Stimulated activated memory B cell treated with anti-CD40 and anti-IgM and Interleukin-4, amounts not matched to agents 10 μg/mL and 1 μg/mL and 100 μg/mL, for 72 hours (primary cell): ENCODE data around the gene PACSIN2.
"Not testable (repeated sequence)": the region's sequence is repeated elsewhere in the genome, so short reads cannot be mapped to it uniquely, and the experiment has no call there.

ENCODE experiments used
- ATAC-seq: fragments of 150-1000 bp; cut with Tn5 transposase; 2 replicates; pipeline ENCODE4 v1.10.0; 2021
- H3K27ac Mint-ChIP-seq: one replicate; pipeline ENCODE4 v1.8.0; 2022; ENCODE audit warnings: mild to moderate bottlenecking, mixed read lengths
- H3K27me3 Mint-ChIP-seq: one replicate; pipeline ENCODE4 v1.8.0; 2022; ENCODE audit warnings: mixed read lengths
- H3K36me3 Mint-ChIP-seq: one replicate; pipeline ENCODE4 v1.8.0; 2022; ENCODE audit warnings: mixed read lengths
- H3K4me1 Mint-ChIP-seq: one replicate; pipeline ENCODE4 v1.8.0; 2022; ENCODE audit warnings: mixed read lengths
- H3K4me3 Mint-ChIP-seq: one replicate; pipeline ENCODE4 v1.8.0; 2022; ENCODE audit warnings: mild to moderate bottlenecking, moderate library complexity, mixed read lengths
- H3K9me3 Mint-ChIP-seq: one replicate; pipeline ENCODE4 v1.8.0; 2022; ENCODE audit warnings: mixed read lengths

PACSIN2 gene

DNA sequence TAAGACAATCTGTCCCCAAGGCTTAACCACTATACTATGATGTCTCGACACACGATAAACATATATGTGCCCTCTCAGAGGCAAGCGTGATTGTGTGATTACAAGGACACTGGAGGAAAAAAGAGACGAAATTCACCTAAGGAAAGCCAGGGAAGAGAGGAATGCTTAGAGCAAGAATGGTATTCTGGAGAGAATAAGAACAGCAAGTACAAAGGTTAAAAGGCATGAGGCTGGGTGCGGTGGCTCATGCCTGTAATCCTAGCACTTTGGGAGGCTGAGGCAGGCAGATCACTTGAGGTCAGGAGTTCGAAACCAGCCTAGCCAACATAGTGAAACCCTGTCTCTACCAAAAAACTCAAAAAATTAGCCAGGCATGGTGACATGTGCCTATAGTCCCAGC lies 61.2 kb downstream of the PACSIN2 start:
- H3K4me1 Mint-ChIP-seq: peaks cover 43% of the 10 kb centered on the region
- not testable (repeated sequence) for ATAC-seq, H3K9me3 Mint-ChIP-seq, H3K27ac Mint-ChIP-seq, H3K27me3 Mint-ChIP-seq, H3K4me3 Mint-ChIP-seq
- peaks cover 39% of the 10 kb centered on the region for H3K36me3 Mint-ChIP-seq

DNA sequence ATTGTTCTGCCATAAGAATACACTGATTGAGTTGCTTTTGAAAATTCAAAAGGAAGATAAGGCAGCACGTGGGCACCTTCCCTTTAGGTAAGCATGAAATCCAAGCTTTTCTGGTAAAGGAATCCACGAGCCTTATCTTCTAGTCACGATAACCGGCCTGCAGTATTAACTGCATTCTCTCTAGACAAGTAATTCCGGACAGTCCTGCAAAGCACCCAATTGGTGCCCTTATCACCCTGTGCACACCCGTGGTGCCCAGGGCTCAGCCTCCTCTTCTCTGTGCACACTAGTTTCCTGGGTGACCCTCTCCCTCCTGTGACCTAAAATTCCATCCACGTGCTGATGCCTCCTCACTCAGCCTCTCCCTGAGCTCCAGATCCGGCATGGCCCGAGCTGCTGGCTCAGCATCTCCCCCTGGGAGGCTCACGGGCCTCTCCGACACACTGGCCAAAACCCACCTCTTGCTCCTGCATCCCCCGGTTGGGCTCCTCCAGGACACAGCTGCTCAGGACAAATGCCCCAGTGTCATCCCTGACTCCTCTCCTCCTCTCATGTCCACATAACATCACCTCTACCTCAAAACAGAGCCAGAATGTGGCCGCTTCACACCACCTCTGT lies 63.7 kb downstream of the PACSIN2 start:
- no peaks in the 10 kb centered on the region for H3K27me3 Mint-ChIP-seq
- no peak for ATAC-seq
- peaks cover 4% of the 10 kb centered on the region for H3K9me3 Mint-ChIP-seq
- H3K36me3 Mint-ChIP-seq: peaks cover 31% of the 10 kb centered on the region
- H3K4me1 Mint-ChIP-seq: peaks cover 50% of the 10 kb centered on the region
- peak overlapping the region; percentile 3 for H3K27ac Mint-ChIP-seq
- H3K4me3 Mint-ChIP-seq: no peak overlapping the region

DNA sequence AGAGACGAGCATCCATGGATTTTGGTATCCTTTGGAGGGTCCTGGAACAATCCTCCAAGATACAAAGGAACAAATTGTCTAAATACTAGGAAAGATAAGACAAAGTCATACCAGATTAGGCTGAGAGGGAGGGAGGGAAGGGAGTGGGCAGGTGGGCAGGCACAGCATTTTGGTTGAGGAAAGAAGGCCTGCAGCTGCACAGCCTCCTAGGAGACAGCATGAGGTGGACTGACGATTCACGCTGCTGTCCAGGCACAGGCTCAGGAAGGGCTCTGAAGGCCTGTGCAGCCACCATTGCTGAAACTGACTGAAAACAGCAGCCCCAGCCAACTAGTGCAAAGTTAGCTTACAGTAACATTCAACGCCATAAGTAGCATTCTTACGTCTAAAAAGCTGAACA lies 64.7 kb downstream of the PACSIN2 start:
- Mint-ChIP-seq H3K4me3 (no peak overlapping the region), H3K27me3 (no peaks in the 10 kb centered on the region), H3K4me1 (peaks cover 59% of the 10 kb centered on the region), H3K27ac (no peak overlapping the region), H3K36me3 (peaks cover 28% of the 10 kb centered on the region), H3K9me3 (no peaks in the 10 kb centered on the region)
- no peak for ATAC-seq

DNA sequence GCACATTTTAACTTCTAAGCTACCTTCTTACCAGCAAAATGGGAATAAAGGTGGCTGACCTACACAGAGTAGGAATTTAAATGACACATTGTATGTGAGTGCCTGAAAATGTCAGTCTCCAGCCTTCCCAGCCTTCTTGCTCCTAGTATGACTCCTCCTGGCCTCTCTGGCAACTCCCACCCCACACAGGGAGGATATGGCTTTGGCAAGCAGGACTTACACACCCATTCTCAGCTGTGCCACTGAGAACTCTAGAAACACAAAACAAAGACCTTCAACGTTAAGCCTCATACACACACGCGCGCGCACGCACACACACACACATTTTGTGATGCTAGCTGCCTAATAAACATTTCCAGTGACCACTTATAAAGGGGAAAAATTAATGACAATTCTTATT lies 65.8 kb downstream of the PACSIN2 start:
- Mint-ChIP-seq H3K4me1 (peaks cover 63% of the 10 kb centered on the region), H3K27ac (no peak overlapping the region), H3K27me3 (no peaks in the 10 kb centered on the region), H3K9me3 (no peaks in the 10 kb centered on the region), H3K4me3 (no peak overlapping the region), H3K36me3 (peaks cover 25% of the 10 kb centered on the region)
- no peak for ATAC-seq

DNA sequence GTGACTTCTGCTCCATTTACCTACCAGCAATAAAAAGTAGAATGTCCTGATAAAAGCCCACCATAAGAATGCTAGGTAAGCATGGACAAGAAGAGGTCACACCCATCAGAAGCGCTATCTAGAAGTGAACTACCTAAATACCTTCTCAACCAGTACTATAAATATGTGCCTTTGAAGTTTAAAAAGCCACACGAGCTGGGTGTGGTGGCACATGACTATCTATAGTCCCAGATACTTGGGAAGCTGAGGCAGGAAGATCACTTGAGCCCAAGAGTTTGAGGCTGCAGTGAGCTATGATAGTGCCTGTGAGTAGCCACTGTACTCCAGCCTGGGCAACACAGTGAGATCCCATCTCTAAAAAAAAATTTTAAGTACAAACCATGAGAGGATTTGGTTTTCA lies 66.7 kb downstream of the PACSIN2 start:
- H3K36me3 Mint-ChIP-seq: peaks cover 21% of the 10 kb centered on the region
- H3K27ac Mint-ChIP-seq: no peak overlapping the region
- H3K4me1 Mint-ChIP-seq: peaks cover 56% of the 10 kb centered on the region
- ATAC-seq: no peak
- no peaks in the 10 kb centered on the region for H3K27me3 Mint-ChIP-seq
- H3K9me3 Mint-ChIP-seq: no peaks in the 10 kb centered on the region
- no peak overlapping the region for H3K4me3 Mint-ChIP-seq

DNA sequence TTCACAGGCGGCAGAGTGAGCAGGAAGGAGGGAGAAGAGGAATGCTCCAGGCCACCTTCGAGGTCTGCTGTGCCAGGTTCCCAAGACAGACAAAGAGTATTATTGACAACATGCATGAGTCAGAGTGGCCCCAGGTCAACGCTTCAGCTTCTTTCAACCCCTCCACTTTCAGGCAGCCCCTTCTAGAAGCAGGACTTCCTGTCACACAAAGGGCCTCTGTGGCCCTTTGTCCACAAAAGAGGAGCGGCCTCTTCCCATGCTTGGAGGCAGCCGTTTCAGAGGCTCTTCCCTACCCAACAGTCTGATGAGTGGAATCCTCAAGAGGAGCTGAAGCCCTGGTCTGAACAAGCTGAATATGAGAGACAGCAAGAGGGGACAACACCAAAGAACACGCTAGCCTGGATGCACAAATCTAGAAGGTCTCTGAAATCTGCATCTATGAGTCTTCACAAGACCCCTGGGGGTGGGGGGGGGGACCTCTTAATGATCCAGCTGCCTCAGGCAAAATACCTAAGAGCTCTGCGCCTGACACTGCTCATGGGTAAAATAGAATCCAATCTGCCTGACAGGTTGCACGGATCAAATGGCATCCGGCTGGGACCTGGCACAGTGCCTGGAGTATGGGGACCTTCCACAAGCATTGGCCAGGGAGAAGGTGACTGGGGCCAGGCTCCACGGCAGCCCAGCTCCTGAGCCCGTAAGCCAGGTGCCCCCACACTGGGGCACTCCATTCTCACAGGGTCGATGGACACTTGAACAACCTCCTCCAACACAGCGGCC lies 67.5 kb downstream of the PACSIN2 start:
- Mint-ChIP-seq H3K4me1 (peaks cover 51% of the 10 kb centered on the region), H3K9me3 (no peaks in the 10 kb centered on the region), H3K4me3 (no peak overlapping the region), H3K36me3 (peaks cover 20% of the 10 kb centered on the region), H3K27ac (no peak overlapping the region), H3K27me3 (no peaks in the 10 kb centered on the region)
- ATAC-seq: no peak

DNA sequence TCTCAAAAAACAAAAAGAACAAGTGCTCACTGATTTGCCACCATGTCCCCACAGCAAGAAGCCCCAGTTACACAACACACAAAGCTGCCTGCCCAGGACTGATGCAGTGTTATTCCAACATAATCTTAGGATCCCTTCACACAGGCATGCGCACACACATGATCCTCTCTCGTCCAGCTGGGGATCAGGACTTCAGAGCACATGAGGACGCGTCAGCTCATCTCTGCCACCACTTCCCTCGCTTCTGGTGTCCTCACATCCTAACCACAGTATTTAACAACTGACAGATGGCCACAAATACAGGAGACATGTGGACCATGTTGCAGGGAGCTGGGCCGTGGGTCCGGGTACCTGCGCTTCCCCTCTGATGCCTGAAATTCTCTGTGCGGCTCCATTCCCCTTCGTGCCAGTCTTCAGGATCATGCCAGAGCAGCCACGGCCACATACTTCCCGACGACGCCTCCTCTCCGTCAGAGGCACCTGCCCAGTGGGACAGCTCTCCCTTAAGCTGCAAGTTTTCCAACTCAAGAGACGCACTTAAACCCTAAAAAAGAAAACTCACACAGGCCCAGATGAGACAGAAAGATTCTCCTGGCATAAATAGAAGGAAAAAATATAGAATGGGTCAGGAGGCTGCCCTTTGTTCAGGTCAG lies 68.3 kb downstream of the PACSIN2 start:
- Mint-ChIP-seq H3K4me1 (peaks cover 46% of the 10 kb centered on the region), H3K4me3 (no peak overlapping the region)

DNA sequence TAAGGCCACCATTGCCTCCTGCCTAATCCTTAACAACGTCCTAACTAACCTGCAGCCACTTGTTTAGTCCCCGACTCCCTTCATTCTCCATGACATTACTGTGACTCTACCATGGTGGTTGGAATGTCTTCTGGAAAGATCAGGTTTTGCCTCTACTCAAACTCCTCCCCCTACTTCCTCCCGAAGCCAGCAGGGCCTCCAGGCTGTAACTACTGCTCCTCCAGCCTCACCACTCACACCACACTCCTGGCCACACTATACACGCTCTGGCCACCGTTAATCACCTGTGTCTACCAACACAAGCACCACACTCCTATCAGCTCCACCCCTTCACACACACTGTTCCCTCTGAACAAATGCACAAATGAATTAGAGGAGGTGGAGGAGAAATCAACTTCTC lies 69.2 kb downstream of the PACSIN2 start:
- ATAC-seq: no peak
- no peak overlapping the region for H3K4me3 Mint-ChIP-seq
- H3K27me3 Mint-ChIP-seq: no peaks in the 10 kb centered on the region
- peaks cover 49% of the 10 kb centered on the region for H3K4me1 Mint-ChIP-seq
- peaks cover 15% of the 10 kb centered on the region for H3K36me3 Mint-ChIP-seq
- no peaks in the 10 kb centered on the region for H3K9me3 Mint-ChIP-seq
- peak overlapping the region; percentile 40 for H3K27ac Mint-ChIP-seq

More for the DNA sequence above, 68.3 kb downstream of the PACSIN2 start:
- Mint-ChIP-seq H3K36me3 (peaks cover 20% of the 10 kb centered on the region), H3K27ac (no peak overlapping the region), H3K27me3 (no peaks in the 10 kb centered on the region), H3K9me3 (no peaks in the 10 kb centered on the region)
- ATAC-seq: no peak

DNA sequence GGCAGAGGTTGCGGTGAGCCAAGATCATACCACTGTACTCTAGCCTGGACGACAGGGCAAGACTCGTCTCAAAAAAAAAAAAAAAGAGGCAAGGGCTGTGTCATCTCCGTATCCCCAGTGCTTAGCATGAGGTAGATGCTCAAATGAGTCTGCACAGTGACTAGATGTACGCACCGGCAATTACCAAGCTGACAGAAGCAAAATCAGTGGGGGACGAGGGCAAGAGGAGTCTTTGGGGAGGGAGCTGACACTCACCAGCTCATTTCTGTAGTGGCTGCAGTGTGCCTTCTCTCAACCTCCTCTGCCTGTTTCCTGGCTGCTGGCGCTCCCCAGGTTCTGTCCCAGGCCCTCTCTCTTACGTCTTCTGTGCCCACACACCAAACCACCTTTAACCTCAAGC lies 69.9 kb downstream of the PACSIN2 start:
- peaks cover 56% of the 10 kb centered on the region for H3K4me1 Mint-ChIP-seq
- H3K27me3 Mint-ChIP-seq: no peaks in the 10 kb centered on the region
- H3K4me3 Mint-ChIP-seq: no peak overlapping the region
- ATAC-seq: peak; percentile 69
- peaks cover 15% of the 10 kb centered on the region for H3K36me3 Mint-ChIP-seq
- no peaks in the 10 kb centered on the region for H3K9me3 Mint-ChIP-seq
- H3K27ac Mint-ChIP-seq: peak overlapping the region; percentile 40

DNA sequence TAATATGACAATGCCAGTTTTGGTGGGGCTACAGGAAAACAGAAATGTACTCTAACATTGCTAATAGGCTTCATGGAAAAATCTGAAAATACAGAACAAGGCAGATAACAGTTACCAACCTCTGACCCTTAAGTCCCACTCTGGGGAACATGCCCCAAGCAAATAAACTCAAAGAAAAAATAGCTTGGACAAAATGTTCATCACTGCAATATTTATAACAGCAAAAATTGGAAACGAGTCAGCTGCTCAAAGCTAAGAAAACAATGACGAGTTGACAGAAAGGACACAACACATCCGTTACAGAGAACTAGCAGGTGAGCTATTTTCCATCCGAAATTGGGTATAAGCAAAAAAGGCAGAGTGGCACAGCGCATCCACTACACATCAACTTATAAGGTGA lies 70.5 kb downstream of the PACSIN2 start:
- peaks cover 61% of the 10 kb centered on the region for H3K4me1 Mint-ChIP-seq
- no peak for ATAC-seq

DNA sequence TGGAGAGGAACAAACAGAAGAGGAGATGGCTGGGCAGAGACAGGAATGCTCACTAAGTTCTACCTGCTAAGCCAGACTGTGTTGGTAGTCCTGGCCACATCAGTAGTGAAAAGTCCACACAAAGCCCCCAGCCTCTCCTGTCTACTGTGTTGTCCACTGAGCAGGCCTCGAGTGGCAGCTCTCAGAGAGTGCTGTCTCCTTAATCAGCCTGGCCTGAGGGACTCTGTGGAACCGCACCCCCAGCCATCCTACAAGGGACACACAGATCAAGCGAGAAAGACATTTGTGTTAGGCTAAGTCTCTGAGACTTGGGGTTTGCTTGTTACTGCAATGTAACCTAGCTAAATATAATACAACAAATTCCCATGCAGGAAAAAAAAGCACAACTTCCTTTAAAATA lies 71.0 kb downstream of the PACSIN2 start:
- Mint-ChIP-seq H3K36me3 (peaks cover 15% of the 10 kb centered on the region), H3K27me3 (no peaks in the 10 kb centered on the region), H3K27ac (no peak overlapping the region), H3K9me3 (no peaks in the 10 kb centered on the region), H3K4me3 (no peak overlapping the region), H3K4me1 (peaks cover 60% of the 10 kb centered on the region)
- ATAC-seq: no peak

More for the DNA sequence above, 70.5 kb downstream of the PACSIN2 start:
- Mint-ChIP-seq H3K27me3 (no peaks in the 10 kb centered on the region), H3K27ac (no peak overlapping the region), H3K36me3 (peaks cover 15% of the 10 kb centered on the region), H3K4me3 (no peak overlapping the region), H3K9me3 (no peaks in the 10 kb centered on the region)

DNA sequence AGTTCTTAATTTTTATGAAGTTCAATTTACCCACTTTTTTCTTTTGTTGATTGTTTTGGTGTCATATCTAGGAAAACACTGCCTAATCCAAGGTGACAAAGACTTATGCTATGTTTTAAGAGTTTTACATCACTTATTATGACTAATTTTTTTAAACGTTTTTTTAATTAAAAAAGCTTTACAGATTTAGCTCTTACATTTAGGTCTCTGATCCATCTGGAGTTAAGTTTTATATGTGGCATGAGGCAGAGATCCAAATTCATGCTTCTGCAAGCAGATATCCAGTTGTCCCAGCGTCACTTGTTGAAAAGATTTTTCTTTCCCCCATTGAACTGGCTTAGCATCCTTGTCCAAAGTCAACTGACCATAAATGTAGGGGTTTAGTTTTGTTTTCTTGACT lies 72.6 kb downstream of the PACSIN2 start:
- no peak overlapping the region for H3K4me3 Mint-ChIP-seq

DNA sequence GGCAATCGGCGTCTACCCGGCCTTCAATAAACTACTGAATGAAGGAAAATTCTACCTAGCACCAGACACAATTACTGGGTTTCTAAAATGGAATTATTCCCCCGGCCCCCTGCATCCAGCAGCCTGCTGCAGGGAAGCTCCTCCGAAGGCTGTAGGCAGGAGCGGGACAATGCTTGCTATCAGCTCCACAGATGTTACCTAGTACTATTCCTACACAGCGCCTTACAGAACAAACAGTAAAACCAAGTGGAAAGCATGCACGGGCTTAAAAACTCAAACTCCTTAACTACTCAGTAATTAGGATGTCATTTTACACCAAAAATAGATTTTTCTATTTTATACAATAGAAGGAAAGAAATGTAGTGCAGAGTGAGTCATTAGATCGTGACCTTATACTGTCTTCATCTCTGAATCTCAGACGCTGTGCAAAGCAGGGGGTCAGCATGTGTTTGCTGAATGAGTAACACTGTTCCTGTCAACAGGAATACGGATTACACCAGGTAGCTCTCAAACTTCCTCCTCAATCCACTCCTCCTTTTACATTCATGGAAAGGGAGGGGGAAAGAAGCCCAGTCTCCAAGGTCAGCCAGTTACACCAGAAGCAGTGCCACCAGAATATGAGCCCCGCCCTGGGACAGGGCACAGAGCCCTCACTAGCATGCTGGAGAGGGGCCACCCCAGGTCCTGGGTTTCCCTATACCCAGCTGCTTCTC lies 74.9 kb downstream of the PACSIN2 start:
- H3K27me3 Mint-ChIP-seq: no peaks in the 10 kb centered on the region
- no peak overlapping the region for H3K4me3 Mint-ChIP-seq
- no peaks in the 10 kb centered on the region for H3K9me3 Mint-ChIP-seq
- H3K27ac Mint-ChIP-seq: peak overlapping the region; percentile 48
- ATAC-seq: no peak
- peaks cover 66% of the 10 kb centered on the region for H3K4me1 Mint-ChIP-seq
- H3K36me3 Mint-ChIP-seq: peaks cover 4% of the 10 kb centered on the region

More for the DNA sequence above, 72.6 kb downstream of the PACSIN2 start:
- Mint-ChIP-seq H3K36me3 (peaks cover 15% of the 10 kb centered on the region), H3K4me1 (peaks cover 66% of the 10 kb centered on the region), H3K9me3 (no peaks in the 10 kb centered on the region), H3K27ac (no peak overlapping the region), H3K27me3 (no peaks in the 10 kb centered on the region)
- no peak for ATAC-seq

DNA sequence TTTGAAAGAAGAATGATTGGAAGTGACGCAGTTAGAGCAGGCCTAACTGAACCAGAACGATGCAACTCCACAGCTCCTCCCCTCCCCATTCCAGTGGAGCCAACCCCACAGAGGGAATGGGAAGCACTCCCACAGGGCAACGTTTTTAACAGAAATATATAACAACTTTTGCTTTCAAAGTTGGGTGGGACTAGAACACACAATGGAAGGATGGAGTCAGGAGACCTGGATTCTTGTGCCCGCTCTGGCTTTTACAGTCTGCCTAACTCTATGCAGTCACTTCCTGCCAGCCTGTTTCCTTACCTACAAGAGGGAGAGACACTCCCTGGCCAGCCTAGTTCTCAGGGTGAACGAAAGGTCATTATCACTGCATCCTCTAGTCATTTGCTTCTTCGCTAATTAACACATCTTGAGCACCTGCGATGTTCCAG lies 75.5 kb downstream of the PACSIN2 start:
- H3K27me3 Mint-ChIP-seq: no peaks in the 10 kb centered on the region
- peaks cover 4% of the 10 kb centered on the region for H3K36me3 Mint-ChIP-seq
- H3K4me1 Mint-ChIP-seq: peaks cover 70% of the 10 kb centered on the region
- peak overlapping the region; percentile 91 for H3K27ac Mint-ChIP-seq
- H3K9me3 Mint-ChIP-seq: no peaks in the 10 kb centered on the region
- ATAC-seq: no peak
- H3K4me3 Mint-ChIP-seq: no peak overlapping the region

DNA sequence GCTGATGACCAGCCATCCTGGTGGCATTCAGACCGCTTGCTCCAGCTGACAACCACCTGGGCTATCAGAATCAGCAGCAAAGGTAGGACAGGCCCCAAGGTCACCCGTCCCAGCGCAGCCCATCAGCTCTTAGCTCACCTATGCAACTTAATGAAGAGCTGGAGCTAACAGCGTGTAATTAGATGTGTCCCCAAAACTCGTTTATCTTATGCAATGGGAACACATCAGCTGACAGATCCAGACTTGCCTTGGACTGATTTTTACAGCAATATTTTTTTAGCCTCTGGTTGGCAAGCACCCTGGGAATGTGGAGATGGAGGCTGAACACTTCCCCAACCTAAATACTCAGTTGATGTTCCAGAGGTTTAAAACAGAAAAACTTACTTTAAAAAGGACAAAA lies 76.0 kb downstream of the PACSIN2 start:
- Mint-ChIP-seq H3K4me3 (no peak overlapping the region), H3K36me3 (peaks cover 4% of the 10 kb centered on the region), H3K9me3 (no peaks in the 10 kb centered on the region), H3K27ac (peak overlapping the region; percentile 91), H3K27me3 (no peaks in the 10 kb centered on the region), H3K4me1 (peaks cover 75% of the 10 kb centered on the region)
- ATAC-seq: no peak
